NCI-H446 (cell line): ENCODE results near the gene TAS2R30.
A peak's percentile ranks its signal among the peaks of the same experiment; 100 is the strongest.

ENCODE experiments used
- DNase-seq, 2 experiments: peaks; one replicate each; lab custom pipeline; 2025; lab: John Stamatoyannopoulos, UW

TAS2R30 gene, protein sequence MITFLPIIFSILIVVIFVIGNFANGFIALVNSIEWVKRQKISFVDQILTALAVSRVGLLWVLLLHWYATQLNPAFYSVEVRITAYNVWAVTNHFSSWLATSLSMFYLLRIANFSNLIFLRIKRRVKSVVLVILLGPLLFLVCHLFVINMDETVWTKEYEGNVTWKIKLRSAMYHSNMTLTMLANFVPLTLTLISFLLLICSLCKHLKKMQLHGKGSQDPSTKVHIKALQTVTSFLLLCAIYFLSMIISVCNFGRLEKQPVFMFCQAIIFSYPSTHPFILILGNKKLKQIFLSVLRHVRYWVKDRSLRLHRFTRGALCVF

GRCh38 chr12:11134305-11134704 is at the start of gene TAS2R30:
Gene TAS2R30 (minus strand): TSS chr12:11134644. CDS start chr12:11134244, 400 bp downstream.
- DNase-seq: no peak

- DNase-seq: no peak
Observed at GRCh38 chr12:11183011-11183410, 48.6 kb upstream of the TAS2R30 start.

- no peak for DNase-seq
Observed at GRCh38 chr12:11182529-11182928, 48.1 kb upstream of the TAS2R30 start.

DNA sequence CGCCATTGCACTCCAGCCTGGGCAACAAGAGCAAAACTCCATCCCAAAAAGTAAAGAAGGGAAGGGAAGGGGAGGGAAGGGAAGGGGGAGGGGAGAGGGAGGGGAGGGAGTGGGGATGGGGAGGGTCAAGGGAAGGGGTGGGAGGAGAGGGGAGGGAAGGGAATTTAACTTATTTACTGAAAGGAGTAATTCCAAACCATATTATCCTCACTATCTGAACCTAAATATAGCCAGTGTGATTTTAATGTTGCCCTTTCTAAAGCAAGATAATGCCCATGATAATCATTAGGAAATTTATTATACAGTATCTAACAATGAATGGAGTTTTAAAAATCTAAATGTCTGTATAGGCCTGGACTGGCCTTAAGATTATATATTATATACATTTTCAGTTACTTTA is 43.8 kb upstream of the TAS2R30 start:
- DNase-seq: no peak

GRCh38 chr12:11174022-11174421 is 39.6 kb upstream of the TAS2R30 start:
- DNase-seq: peak in 1 of 2 experiments; percentile 13

DNA sequence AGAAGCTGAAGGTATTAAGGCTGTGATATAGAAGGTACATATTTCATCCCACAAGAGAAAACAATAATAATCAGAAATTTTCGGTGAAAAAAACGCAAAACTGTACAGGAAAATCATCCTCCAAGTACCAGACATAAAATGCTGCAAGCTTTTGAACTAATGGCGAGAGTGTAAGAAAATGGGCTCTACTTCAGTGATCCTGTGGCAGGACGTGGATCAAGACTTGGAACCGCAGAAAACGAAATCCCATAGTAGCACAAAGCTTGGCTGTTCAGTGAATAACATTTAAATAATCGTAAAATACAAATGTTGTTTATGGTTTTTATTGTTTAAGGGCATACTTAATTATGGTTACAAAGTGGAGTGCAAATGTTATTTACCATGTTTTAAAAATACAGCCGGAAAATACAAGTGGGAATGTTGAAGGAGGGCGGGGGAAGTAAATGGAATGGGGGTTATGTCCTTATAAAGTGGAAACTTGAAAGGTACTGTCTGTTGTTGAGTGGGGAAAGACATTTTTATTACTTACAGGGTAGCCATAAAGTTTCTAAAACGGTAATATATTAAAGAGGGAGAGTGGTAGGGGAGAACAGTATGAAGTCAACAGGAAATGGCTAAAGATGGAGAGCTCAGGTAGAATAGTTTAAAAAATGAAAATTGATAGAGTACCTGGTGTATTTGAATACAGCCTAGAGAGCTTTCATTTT is 37.7 kb upstream of the TAS2R30 start:
- no peak for DNase-seq

DNA sequence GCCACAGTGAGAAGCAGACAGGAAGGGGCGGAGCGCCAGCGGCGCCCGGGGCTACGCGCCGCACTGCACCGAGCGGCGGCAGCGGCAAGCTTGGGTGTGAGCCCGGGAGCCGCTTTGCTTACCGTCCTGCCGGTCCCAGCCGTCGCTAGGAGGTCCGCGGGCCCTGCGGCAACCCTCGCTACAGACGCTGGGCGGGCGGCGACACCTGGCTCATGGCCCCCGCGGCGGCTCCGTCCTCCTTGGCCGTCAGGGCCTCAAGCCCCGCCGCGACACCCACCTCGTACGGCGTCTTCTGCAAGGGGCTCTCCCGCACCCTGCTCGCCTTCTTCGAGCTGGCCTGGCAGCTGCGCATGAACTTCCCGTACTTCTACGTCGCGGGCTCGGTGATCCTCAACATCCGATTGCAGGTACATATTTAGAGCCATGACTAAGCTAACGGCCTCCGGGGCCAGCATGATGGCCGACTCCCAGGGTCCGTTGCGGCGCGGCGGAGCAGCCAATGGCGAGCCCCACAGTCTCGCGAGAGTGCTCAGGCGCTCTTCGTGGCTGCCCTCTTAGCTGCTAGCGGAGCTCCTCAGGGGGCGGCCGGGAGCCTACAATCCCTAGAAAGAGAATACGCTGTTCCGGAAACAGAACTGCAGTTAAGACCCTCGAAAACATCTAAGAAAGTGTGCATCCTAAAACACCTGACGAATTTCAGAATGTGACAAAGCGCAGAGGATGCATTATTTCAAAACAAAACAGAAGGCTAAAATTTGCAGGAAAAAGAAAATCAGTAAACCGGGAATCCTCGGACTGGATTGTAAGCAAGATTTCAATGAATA is 36.9 kb upstream of the TAS2R30 start, which contains the start of gene SMIM10L1:
Gene SMIM10L1, plus strand, starts transcription at position 50 of the 824 bp plus-strand sequence. Its CDS starts 163 bp downstream, at position 213.
- peak; percentile 85 to 96 for DNase-seq

DNA sequence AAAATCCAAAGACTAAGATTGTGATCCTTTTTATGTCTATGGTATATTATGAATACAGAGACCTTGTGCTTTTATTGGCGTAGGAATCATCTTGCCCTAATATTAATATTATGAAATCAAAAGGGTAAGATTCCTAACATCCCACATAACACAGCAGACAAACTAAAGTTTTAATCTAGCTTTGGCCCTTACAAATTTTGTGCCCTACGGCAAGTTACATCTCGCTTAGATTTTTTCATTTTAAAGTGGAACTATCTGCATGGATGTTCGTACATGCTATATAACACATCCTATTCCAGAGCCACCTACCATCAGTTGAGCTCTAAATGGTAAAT is 36.3 kb upstream of the TAS2R30 start:
- no peak for DNase-seq

DNA sequence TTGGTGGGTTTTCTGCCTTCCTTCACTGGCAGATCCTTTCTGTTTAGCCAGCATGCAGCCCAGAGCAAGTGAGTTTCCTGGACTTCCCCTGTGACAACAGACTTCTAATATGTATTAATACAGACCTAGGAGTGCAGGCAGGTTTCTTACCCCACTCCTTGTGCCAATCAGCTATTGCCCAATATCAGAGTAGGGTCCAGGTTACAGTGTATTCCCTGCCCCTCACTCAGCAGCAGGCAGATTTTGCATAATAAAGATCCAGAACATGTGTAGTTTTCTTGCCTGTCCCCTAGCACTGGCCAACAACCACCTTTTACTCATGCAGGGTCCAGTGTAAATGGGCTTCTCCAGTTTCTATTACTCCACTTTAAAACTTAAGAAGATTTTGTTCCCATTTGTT is 31.9 kb upstream of the TAS2R30 start:
- no peak for DNase-seq

DNA sequence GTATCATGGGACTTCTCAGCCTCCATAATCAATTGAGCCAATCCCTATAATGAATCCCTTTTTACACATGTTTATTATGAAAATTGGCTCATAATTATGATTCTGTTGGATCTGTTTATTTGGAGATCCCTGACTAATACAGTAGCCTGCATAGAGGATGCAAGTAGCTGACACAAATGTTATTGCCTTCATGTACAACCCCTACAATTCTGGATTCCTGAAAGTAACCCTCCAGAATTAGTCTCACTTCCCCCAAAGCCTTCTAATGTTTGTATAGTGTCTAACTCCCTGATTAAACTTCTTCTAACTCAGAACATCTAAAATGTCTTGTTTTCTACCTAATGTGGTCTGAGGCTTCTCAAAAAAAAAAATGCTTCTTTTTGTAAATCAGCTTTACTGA is 29.9 kb upstream of the TAS2R30 start:
- DNase-seq: no peak

DNA sequence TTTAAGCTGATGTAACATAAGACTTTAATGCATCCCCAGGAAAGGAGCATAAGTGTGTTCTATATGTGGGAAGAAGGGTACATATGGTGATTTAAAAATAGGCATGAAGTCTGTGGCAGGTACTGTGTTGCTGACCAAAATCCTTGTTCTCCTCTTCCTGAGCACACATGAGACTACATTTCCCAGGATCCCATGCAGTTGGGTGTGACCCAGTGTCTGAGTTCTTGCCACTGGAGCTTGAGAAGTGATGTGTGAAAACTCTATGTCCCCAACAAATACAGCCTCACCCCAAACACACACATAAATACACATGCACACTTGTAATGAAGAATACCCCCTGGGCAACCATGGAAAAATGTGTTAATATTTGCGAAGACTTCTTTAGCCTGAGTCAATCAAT is 28.1 kb upstream of the TAS2R30 start:
- no peak for DNase-seq

DNA sequence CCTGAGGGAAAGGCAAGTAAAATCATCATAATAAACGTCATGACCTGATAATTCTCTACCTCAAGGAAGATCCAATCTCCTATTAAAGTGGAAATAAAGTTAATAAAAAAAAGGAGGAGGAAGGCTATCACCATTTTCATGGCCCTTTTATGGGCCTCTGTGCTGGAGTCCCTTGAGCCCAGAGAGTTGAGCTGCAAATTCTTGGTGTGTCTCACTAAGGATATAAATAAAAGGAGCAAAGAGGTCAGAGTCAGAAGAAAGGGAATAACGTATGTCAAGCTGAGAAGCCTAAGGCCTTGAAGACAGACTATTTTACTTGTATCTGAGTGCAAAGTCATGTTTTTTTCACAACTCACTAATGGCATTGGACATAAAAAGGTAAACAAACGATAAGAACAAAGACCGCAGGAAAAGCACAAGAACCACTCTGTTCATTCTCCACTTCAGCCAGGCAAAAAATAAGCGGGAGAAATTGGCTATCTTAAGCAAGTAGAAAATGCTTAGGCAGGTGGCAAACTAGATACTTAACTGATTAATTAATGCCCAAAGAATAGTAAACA is 24.5 kb upstream of the TAS2R30 start:
- no peak for DNase-seq

DNA sequence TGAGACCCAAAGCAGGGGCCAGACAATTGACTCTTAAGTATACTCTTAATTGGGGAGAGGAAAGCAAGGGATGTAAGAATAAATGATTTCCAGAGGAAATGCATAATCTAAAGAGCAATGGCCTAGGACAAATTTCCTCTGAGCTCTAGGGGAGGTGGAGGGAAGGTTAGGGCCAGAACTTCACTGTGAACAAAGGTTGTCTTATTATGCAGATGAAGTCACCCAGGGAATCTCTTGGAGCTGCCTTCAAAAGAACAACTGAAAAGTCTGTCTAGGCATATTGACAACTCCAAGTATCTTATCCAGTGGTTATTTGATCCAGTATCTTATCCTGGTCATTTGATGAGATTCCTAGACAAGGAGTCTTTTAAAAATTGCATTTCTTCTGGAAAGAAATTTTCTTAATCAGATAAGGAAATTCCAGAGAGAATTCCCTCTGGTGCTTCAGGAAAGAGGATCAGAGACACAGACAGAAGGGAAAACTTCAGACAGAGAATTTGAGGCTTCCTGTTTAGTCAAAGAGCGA is 20.0 kb upstream of the TAS2R30 start:
- DNase-seq: no peak

DNA sequence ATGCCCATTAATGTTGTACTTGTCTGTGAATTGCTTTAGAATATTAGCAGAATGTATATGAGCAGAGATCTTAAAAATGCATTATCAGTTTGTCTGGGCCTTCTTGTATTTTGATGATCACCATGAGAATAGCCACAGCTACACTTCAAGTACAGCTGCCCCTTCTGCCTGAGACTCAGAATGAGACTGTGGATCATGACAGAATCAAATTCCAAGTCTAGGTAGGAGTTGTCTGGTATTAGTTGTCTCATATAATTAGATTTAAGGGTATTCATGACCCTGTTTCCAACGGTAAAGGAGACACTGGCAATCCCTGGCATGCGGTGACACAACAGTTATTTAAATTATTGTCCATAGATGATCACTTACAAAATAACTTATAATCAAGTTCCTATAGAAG is 18.3 kb upstream of the TAS2R30 start:
- DNase-seq: no peak

DNA sequence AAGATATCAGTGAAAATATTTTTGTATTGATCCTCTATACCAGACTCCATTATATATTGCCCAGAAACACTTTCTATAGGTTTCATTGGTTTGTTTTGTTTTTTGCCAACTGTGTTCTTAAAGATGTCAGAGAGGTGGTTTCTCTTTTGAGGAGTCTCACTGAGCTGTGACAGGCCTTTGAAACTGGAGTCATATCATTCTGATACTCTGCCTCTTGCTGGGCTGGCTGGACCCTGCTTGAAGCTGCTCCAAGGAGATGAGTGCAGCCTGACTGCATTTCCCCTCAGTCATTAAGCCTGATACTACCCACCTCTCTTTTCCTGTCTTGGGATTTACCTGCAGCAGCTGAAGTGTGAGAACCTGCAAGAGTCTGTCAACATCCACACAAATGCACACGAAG is 16.4 kb upstream of the TAS2R30 start:
- no peak for DNase-seq

GRCh38 chr12:11147420-11147819 is 13.0 kb upstream of the TAS2R30 start:
- no peak for DNase-seq

DNA sequence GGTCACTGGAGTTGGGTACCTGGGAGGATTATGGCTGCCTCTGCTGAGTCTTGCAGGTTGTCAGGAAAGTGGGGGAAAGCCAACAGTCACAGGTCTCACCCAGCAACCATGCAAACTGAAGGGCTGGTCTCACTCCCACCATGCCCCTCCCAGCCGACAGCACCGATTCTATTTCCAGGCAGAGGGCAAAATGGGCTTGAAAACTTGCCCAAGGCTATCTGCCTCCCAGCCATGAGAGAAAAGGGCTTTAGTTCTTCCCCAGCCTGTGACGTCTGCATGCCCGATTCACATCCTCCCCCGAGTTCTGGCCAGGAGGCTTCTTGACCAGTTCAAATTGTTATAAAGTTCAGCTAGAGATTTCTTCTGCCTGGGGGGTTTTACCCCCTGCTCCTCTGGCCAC is 9.9 kb upstream of the TAS2R30 start:
- DNase-seq: no peak

GRCh38 chr12:11143352-11143751 is 8.9 kb upstream of the TAS2R30 start:
- DNase-seq: no peak

- DNase-seq: no peak
Observed at GRCh38 chr12:11136075-11136474, 1.6 kb upstream of the TAS2R30 start.

GRCh38 chr12:11133816-11134215 is 628 bp downstream of the TAS2R30 start:
- DNase-seq: no peak

GRCh38 chr12:11133162-11133561 is 1.3 kb downstream of the TAS2R30 start:
- no peak for DNase-seq

- DNase-seq: no peak
Observed at GRCh38 chr12:11130999-11131398, 3.4 kb downstream of the TAS2R30 start.
